H54 (cell line): ENCODE results near the gene C11orf65.

Source experiments
- DNase-seq: peaks from one replicate; pipeline ENCODE4 v3.0.0; 2011; ENCODE audit warnings: low spot score, mixed read lengths; ENCODE audit not compliant: insufficient read length
- FAIRE-seq: peaks from 3 replicates; lab custom pipeline; 2011; peaks lifted over from hg19 to GRCh38; lab: Jason Lieb, UNC
- POLR2A ChIP-seq: IDR thresholded peaks from 2 replicates; pipeline ENCODE4 v1.6.1; 2011; ENCODE audit warnings: low read depth, mild to moderate bottlenecking, low read length

C11orf65 gene

GRCh38 chr11:108467091-108467823 is at the start of gene C11orf65:
TSS of gene C11orf65 (minus strand) at chr11:108467529. CDS start at chr11:108461559, 5,970 bp downstream.
- FAIRE-seq (peak; percentile 95), DNase-seq (peak; percentile 44)
- peak; percentile 77 for TF ChIP-seq POLR2A

GRCh38 chr11:108516125-108516524 is 48.8 kb upstream of the C11orf65 start:
- FAIRE-seq (no peak), DNase-seq (no peak)
- TF ChIP-seq POLR2A = no peak

- FAIRE-seq = no peak
- no peak for TF ChIP-seq POLR2A
- no peak for DNase-seq
Observed at GRCh38 chr11:108512708-108513107, 45.4 kb upstream of the C11orf65 start.

GRCh38 chr11:108511851-108512474 is 44.6 kb upstream of the C11orf65 start:
- DNase-seq = no peak
- peak; percentile 52 for FAIRE-seq
- TF ChIP-seq POLR2A = no peak

GRCh38 chr11:108508653-108509593 is 41.6 kb upstream of the C11orf65 start:
- FAIRE-seq (no peak), DNase-seq (no peak)
- TF ChIP-seq POLR2A = no peak

GRCh38 chr11:108501396-108501795 is 34.1 kb upstream of the C11orf65 start:
- TF ChIP-seq POLR2A = no peak
- DNase-seq (no peak), FAIRE-seq (no peak)

- FAIRE-seq = no peak
- TF ChIP-seq POLR2A = no peak
- no peak for DNase-seq
Observed at GRCh38 chr11:108500721-108501120, 33.4 kb upstream of the C11orf65 start.

- FAIRE-seq (no peak), DNase-seq (no peak)
- no peak for TF ChIP-seq POLR2A
Observed at GRCh38 chr11:108500169-108500568, 32.8 kb upstream of the C11orf65 start.

- no peak for FAIRE-seq
- DNase-seq = no peak
- no peak for TF ChIP-seq POLR2A
Observed at GRCh38 chr11:108498816-108499408, 31.6 kb upstream of the C11orf65 start.

GRCh38 chr11:108498046-108498815 is 30.9 kb upstream of the C11orf65 start, which contains the start of gene POGLUT3:
TSS of gene POGLUT3 (minus strand) at chr11:108498384. CDS start at chr11:108498366, 18 bp downstream.
- DNase-seq (peak; percentile 45), FAIRE-seq (no peak)
- TF ChIP-seq POLR2A = peak; percentile 22; the same call in 1 of the 2 replicates

- peak; percentile 90 for FAIRE-seq
- DNase-seq = peak; percentile 76
- TF ChIP-seq POLR2A = peak; percentile 78
Observed at GRCh38 chr11:108497317-108498045, 30.2 kb upstream of the C11orf65 start.
